22Rv1 (cell line): ENCODE data around the gene JPT2.
A peak's percentile ranks its signal among the peaks of the same experiment; 100 is the strongest.

Experiments
- H3K27ac ChIP-seq: fragments of 450-650 bp; 2 replicates; pipeline ENCODE4 v1.5.1; 2017
- ZFX ChIP-seq: fragments of 450-650 bp; IDR thresholded peaks from 2 replicates; pipeline ENCODE4 v1.6.1; 2017; ENCODE audit warnings: antibody characterized with exemption, borderline replicate concordance
- TF ChIP-seq, protein P1 (sequence below): fragments of 450-650 bp; IDR thresholded peaks from 2 replicates; pipeline ENCODE4 v1.5.1; 2017; ENCODE audit warnings: mild to moderate bottlenecking

The JPT2 gene, protein sequence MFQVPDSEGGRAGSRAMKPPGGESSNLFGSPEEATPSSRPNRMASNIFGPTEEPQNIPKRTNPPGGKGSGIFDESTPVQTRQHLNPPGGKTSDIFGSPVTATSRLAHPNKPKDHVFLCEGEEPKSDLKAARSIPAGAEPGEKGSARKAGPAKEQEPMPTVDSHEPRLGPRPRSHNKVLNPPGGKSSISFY

DNA sequence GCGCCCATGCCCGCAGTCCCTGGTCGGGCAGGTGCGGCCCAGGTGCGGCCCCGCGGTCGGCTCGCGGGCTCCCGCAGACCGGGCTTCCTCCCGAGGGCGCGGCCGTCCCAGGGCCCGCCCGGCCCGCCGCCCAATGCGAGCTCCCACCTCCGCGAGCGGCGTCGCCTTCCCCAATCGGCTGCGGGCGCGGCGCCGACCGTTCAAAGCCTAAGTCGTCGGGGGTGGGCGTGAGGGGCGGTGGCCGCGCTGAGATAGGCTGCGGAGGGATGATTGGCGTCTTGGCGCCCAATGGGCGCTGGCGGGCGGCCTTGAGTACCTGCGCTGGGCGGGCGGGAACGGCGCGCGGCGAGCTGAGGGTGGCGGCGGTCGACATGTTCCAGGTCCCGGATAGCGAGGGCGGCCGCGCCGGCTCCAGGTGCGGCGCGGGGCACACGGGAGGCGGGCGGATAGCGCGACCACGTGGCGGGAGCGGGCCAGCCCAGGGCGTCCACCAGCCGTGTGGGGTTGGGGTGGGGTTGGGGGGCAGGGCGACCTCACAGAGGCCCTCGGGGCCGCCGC is at the start of gene JPT2:
Gene JPT2 (plus strand): TSS at position 338 of the 558 bp plus-strand sequence. CDS start 34 bp downstream, at position 372.
- H3K27ac ChIP-seq: peak within 1 kb of the TSS; percentile 85
- TF ChIP-seq ZFX: no peak
- TF ChIP-seq, protein P1, sequence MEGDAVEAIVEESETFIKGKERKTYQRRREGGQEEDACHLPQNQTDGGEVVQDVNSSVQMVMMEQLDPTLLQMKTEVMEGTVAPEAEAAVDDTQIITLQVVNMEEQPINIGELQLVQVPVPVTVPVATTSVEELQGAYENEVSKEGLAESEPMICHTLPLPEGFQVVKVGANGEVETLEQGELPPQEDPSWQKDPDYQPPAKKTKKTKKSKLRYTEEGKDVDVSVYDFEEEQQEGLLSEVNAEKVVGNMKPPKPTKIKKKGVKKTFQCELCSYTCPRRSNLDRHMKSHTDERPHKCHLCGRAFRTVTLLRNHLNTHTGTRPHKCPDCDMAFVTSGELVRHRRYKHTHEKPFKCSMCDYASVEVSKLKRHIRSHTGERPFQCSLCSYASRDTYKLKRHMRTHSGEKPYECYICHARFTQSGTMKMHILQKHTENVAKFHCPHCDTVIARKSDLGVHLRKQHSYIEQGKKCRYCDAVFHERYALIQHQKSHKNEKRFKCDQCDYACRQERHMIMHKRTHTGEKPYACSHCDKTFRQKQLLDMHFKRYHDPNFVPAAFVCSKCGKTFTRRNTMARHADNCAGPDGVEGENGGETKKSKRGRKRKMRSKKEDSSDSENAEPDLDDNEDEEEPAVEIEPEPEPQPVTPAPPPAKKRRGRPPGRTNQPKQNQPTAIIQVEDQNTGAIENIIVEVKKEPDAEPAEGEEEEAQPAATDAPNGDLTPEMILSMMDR: no peak; the same call in 1 of the 2 replicates

DNA sequence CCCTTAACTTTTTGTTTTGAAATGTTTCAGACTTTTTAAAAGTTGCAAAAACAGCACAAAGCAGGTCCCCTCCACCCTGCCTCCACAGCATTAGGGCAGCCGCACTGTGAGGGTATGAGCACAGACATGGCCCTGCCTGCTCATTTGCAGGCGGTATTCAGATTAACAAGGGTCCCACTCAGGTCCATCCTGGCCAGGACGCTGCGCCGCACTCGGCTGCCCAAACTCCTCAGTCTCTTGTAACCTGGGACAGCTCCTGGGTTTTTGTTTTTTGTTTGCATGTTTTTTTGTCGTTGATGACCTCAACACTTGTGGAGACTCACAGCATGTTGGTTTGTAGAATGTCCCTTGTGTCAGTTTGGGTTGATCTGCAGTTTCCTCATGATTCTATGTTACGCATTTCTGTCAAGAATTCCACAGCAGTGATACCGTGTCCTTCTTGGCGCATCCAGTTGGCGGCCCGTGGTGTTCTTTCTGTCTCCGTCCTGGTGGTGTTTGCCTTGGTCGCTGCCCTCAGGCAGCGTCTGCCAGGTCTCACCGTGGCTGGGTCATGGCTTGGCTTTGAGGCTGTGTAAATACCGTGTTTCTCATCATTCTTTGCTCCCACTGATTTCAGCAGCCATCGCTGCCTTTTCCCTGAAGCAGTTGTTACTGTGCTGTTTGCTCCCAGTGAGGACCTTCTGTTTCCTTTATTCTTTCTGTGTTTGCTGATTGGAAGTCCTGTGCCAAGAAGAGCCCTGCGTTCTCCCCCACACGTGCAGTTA is 47.4 kb upstream of the JPT2 start:
- H3K27ac ChIP-seq: 0 out of 2 replicates have a peak overlapping the region, but pooled peaks have one; percentile 22

DNA sequence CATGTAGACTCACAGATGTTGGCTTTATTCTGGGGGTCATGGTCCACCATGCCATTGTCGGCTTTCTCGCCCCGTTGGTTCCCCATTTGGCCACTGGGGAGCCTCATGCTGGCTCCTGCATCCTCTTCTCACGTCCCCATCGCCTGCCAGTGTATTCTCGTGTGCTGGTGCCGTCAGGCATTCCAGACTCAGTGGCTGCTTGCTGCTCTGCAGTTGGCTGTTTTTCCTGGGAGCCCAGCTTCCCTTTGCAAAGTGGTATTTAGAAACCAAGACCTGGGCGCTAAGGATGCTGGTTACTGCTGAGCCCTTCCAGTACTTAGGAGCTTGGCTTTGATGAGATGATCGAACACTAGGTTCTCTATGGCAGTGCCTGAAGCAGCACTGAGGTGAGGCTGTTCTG is 46.8 kb upstream of the JPT2 start:
- TF ChIP-seq, protein P1: no peak
- TF ChIP-seq ZFX: no peak

More for the DNA sequence above, 47.4 kb upstream of the JPT2 start:
- TF ChIP-seq, protein P1: no peak
- no peak for TF ChIP-seq ZFX

DNA sequence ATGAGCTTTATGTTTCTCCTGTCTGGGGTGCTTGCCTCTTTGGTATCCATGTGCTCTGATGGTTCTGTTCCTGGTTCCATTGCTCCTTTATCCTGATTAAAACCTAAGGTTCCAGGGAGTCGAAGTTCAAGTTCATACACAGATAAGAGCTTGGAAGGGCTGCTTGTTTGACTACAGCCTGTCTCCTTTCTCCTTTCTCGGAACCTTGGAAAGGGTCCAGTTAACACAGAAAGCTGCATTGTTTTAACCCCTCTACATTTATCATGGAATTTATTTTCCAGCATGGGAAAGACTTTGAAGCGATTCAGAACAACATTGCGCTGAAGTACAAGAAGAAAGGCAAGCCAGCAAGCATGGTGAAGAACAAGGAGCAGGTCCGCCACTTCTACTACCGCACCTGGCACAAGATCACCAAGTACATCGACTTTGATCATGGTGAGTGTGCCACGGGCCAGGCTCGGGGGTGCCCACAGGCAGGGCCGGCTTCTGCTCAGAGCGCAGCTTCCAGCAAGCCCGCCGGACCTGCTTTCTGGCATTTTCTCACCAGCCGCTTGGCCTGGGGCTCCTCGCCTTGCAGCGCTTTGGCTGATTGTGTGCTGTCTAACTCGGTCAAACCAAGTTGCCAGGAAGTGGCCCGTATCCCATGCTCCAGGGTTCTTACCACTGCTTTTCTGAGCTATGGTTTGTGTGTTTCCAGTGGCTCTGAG is 46.0 kb upstream of the JPT2 start:
- H3K27ac ChIP-seq: no peak overlapping the region
- no peak for TF ChIP-seq ZFX
- TF ChIP-seq, protein P1: no peak

More for the DNA sequence above, 46.8 kb upstream of the JPT2 start:
- 0 out of 2 replicates have a peak overlapping the region, but pooled peaks have one; percentile 22 for H3K27ac ChIP-seq

DNA sequence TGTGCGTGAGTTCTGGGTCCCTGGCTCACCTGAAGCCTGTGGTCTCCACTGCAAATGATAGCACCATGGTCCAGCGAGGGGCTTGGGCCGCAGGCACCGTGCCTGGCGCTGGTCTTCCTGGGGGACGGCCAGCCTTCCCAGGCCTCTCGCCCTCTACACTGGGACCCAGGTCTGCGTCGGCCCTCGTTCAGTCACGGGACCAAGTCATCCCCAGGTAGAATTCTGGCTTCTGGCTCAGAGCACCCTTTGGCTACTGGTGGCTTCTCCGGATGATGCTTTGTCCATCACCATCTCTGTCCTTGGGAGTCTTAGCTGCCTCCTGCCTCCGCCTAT is 45.5 kb upstream of the JPT2 start:
- H3K27ac ChIP-seq: no peak overlapping the region
- no peak for TF ChIP-seq ZFX
- TF ChIP-seq, protein P1: no peak

DNA sequence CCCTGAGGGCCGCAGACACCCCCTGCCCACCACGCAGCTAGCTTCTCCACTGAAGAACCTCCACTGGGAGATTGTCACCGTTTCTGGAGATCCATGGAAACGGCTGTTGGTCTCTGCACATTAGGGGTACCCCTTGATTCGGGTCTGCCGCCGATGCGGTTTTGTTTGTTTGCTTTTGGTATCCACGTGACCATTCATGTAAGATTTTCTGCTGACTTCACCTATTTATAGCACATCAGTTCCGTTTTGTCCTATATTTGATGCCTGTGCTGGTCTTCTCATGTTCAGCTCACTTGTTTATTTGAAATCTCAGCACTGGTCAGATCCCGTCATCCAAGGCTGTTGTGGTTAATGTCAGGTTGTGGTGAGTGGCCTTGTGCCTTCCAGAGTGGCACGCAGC is 44.8 kb upstream of the JPT2 start:
- no peak for TF ChIP-seq ZFX
- TF ChIP-seq, protein P1: no peak
- no peak overlapping the region for H3K27ac ChIP-seq
